HG02610 (cell line): ENCODE measurements around the gene TFEB.

Source experiments
- ATAC-seq: cut with Tn5 transposase; IDR thresholded peaks from one replicate; pipeline ENCODE4 v1.9.1; 2021; ENCODE audit warnings: mild to moderate bottlenecking, moderate library complexity; ENCODE audit not compliant: unreplicated experiment

TFEB gene

DNA sequence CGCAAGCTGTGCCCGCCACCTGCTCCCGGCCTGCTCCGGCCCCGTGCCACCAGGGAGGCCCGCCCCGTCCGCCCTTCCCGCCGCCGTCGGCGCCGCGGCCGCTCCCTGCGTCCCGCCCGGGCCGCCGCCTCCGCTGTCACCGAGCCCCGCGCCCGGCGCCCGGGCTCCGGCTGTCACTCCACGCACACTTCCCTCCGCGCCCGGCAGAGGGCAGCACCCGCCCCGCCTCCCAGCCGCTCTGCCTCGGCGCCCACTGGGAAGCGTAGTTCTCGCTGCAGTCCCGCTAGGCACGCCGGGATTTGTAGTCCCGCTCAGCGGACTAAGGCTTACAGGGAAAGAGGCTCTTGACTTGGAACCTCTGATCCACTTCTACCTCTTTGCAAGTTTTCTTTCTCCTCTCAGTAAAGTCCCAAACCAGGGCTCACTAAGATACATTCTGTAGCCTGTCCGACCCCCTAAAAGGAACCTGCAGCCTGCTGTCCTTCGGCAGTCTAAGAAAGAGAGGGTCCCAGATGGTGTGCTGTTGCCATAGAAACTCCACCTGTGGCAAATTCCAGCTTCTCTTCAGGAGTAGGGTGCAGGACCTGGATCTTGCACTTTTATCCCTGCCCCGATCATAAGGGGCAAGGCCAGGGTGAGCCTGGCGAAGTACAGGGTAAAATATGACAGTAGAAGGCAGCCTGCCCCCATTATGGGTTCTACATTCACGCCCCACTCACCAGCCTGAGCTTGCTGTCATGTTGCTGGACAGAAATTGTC lies at the start of gene TFEB:
Gene TFEB (minus strand): TSS at position 182 of the 759 bp plus-strand sequence. CDS start 44,395 bp downstream, outside the sequence.
- ATAC-seq = peak; percentile 48

DNA sequence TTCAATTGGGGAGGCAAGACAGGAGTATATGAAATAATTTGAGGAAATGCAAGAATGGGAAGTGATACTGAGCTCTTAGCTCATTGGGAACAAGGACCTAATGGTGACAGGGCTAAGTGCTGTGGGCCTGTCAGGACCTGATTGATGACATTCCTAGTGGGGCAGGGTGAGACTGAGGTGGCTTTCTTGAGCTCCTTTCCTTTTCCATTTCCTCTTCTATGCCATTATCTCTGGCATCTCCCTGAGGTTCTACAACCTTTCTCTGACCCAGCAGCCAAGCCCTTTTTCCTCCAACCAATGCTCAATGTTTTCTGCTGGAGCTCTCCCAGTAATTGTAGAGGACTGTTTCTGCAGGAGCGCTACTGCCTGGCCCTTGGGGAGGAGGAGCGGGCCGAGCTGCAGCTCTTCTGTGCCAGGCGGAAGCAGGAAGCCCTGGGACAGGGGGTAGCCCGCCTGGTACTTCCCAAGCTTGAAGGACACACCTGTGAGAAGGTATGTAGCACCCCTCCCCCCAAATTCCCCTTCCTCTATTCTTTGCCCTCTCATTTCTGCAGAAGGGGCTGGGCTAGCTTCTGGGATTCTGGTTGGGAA lies 49.3 kb upstream of the TFEB start:
- ATAC-seq = no peak

DNA sequence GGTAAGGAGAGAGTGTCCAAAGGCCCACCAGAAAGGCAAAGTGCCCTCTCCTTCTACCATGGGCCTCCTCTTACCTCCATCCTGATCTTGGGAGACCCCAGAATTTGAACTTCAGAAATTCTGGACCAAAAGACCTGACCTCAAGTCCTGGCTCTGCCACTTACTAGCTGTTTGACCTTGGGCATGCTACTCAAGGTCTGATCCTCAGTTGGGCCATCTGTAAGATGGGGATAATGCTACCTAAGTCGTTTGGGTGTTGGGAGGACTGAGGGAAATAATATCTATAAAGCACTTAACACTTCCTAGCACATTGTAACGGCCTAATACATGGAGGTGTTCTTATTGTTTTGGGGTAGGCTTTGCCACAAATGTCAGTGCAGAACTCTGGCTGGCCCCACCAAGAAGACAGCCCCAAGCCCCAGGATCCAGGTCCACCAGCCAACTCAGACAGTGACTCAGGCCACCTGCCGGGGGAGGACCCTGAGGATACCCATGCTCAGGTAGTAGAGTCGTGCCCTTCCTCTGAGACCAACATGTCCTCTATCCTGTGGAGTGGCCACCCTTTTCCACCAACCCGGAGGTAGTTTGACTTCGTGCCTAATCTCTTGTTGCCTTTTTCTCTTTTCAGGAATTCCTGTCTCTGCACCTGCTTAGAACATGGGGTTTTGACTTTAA lies 47.8 kb upstream of the TFEB start:
- no peak for ATAC-seq

DNA sequence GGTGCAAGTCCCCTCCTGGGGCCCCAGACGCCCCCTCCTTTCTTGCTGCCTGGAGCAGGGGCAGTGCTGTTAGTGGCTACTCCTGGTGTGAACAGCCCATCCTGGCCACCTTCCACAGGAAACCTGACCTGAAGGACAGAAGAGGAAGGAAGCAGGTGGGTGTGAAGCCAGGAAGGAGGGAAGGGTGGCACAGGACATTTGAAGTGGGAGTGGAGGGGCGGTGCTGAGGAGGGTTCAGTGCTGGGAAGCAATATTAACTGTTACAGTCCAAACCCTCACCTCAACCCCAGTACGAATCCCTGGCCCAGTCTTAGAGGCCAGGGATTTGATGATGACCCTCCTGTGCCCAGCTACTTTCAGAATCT lies 45.9 kb upstream of the TFEB start:
- ATAC-seq = no peak

DNA sequence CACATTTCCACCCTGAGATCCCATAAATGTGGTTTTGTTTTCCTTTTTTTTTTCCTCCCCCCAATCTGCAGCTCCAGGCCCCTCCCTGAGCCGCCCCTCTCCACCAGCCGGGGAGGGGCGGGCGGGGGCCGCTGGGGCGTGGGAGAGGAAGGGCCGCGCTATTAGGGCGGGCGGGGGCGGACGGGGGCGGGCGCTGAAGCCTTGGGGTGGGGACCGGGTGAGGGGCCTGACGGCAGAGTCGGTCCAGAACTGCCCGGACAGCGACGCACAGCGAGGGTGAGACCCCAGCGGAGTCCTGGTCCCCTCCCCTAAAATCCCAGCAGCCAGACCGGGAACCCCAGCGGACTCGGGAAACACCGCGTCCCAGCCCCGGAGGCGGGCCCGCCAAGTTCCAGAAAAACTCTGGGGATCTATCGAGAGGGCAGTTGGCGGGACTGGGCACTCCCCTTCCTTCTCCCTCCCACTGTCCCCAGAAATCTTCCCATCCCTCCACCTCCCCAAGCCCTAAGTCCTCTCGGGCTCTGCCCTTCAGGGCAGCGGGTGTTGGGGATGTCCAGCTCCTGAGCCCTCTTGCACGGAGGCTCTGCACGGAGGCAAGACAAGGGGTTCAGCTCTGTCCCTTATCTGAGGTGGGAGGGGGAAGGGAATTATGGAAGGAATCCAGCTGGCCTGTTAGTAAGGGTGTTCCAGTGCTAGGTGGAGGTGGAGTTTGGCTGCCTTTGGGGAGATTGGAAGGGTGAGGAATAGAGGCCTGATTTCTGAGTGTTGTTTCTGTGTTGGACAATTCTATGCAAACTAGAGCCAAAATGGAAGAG lies 45.4 kb upstream of the TFEB start, which contains the start of gene PRICKLE4:
Gene PRICKLE4 (plus strand): TSS at position 232 of the 815 bp plus-strand sequence. CDS start 2,692 bp downstream, outside the sequence.
- no peak for ATAC-seq

DNA sequence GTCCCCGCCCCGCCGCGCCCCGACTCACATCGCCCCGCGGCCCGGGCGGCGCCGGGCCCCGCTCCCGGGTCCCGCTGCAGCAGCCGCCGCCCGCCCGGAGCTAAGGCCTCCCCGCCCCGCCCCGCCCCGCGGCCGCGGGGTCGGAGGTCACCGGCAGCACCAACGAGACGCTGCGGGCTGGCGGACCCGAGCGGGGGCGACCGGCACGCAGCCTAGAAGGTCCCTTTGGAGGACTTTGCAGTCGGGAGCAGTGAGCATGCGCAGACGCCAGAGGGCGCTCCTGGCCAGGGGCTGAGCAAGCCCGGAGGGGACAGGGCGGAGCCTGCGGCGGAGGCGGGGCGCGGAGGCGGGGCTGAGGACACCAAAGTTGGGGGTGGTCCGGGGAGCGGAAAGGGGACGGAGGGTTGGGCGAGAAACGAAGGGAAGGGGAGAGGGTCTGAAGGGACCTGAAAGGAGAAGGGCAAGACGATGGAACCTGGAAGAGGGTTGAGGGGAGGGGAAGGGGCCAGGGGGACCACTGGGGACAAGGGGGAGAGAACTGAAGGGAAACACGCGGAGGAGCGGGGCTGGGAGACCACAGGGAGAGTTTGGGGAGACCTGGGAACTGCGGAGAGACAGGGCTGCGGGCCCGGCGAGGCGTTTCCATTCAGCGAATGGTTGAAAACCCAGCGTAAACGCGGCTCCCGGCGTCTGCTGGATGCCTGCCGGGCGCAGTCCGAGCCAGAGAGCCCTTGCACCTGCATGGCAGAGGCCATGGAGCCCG lies 44.6 kb upstream of the TFEB start, which contains the start of gene FRS3:
Gene FRS3 (minus strand): TSS at position 113 of the 763 bp plus-strand sequence. CDS start 2,913 bp downstream, outside the sequence.
- ATAC-seq = peak; percentile 93

DNA sequence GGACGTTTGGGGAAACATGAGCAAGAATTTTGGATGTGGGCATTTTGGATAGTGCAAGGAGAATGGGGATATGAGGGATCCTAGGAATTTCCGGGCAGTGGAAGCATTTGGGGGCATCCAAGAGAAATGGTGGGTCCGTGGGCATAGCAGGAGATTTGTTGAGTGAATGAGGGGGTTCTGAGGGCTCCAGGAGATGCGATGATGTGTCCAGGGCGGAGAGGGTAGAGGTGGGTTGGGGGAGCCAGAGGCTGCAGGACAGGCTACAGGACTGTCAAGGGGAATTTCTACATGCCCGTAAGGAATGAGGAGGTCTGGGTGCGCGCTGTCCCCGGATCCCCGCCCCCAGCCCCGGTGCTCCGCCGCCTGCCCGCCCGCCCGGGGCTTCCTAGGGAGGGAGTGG lies 43.9 kb upstream of the TFEB start:
- ATAC-seq = peak; percentile 21

DNA sequence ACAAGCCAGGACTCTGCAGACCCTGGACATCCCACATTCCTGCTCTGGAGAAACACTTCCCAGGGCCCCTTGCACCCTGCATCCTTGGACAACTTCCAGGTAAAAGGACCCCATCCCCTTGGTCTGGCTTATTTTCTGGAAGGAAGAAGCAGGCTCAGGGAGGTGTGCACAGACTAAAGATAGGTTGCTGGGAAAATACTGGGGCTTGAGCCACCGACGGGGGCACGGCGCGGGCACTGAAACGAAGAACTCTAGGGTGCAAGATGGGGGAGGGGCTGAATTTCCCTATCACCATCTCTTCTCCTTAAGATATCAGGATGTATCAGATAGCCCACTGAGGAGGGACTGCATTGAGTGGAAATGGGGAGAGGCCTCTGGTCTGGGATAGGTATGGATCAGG lies 43.5 kb upstream of the TFEB start:
- no peak for ATAC-seq

DNA sequence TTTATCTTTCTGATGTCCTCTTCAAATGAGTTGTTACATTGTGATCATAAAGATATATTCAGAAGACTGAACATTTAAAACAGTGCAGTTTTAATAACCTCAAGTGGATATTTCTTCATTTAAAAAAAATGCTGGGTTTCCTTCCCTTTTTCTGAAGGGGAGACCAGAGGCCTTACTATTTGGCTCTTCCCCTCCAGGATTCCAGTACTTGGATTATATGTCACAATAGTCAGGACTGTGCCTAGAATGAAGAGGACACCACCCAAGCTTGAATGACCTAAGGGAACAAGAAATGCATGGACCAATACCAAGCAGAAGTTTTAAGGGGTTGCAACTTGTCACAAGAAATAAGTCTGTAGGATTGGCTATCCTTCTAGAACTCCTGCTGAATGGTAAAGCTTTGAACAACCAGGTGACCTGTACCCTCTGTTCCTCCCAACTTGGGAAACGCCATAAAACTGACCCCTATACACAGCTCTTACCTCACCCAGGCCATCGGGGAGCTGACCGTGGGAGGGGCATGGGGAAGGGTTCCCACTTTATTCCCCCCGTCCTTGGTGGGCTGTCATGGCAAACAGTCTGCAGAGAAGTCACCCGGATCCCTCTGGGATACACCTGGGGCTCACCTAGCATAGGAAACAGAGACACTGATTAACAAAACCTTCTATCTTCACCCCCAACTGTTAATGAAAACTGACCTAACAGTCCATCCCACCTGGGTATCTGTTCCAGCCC lies 42.3 kb upstream of the TFEB start:
- no peak for ATAC-seq

DNA sequence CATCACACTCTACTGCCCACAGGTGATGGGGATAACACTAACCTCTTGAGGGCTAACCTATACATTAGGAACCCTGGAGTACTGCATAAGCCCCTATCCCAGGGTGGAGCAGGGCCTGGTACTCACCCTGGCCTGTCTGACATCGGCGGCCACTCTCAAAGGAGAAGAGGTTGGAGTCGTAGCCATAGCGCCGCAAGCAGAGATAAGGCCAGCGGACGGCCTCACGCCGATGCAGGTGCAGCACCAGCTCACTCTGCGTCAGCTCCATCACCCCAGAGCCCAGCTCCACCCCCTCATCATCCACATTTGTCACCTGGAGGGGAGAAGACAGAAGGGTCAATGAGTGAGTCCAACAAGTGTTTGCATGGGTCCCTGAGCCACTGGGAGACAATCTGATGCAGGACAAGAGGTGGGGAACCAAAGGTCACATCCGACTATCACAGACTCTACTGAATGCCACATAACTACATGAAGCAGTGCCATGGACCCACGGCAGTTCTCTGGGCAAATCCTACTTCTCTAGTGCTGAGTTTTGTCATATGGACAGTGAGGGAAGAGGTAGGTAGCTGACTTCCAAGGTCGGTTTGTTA lies 40.0 kb upstream of the TFEB start:
- no peak for ATAC-seq

DNA sequence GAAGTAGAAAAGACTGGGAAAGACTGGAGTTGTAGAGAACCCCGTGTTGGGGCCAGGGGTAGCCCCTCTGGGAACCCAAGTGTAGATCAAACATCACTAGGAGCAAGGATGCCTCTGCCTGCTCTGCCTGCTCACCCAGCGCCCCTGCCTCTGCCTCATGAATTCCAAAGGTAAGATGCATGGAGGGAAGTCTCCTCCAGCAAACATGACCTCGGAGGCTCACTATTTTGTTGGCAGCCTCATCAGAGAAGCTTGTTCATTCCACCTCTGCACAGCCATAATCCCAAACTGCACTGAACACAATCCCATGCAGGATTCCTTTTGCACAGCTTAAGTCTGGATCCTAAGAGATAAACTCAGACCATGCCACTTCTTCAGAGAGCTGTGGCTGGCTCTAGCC lies 39.4 kb upstream of the TFEB start:
- ATAC-seq = no peak

DNA sequence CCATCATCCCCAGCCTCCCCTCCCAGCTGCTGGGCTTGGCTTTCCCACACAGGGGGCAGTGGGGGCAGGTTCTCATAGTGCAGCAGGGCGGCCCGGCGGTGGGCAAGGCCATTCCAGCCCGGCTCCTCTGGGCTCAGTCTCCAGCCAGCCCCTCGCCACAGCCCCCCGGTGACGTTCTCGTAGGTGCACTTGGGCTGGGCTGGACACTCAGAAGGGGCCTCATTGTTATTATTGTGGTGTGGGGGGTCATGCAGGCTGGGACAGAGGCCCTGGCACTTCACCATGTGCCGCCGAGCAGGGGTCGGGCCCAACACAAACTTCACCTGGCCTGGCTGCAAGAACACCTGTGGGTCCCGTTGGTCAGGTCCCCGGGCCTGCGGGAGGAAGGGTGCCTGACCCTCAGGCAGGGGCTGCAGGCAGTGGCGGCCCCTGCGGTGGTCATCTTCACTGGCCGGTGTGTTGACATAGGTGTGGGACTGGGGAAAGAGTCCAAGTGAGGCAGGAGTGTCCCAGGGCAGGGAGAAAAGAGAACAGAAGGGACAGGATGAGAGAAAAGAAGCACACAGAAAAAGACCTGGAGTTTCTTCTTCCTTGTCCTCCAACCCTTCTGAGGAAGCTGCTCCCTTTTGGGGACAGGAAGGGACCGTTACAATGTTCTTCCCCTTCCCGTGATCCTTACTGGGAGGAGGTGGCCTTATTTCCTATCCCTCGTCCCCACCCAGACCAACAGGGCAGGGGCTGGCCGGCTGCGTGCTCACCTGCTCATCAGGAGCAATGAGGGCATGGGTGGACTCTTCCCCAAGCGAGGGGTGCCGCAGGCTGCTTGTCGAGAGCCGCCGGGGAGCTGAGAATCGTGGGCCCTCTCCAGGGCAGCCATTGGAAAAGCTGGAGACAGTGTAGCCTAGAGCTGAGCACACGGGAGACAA lies 35.9 kb upstream of the TFEB start:
- no peak for ATAC-seq

DNA sequence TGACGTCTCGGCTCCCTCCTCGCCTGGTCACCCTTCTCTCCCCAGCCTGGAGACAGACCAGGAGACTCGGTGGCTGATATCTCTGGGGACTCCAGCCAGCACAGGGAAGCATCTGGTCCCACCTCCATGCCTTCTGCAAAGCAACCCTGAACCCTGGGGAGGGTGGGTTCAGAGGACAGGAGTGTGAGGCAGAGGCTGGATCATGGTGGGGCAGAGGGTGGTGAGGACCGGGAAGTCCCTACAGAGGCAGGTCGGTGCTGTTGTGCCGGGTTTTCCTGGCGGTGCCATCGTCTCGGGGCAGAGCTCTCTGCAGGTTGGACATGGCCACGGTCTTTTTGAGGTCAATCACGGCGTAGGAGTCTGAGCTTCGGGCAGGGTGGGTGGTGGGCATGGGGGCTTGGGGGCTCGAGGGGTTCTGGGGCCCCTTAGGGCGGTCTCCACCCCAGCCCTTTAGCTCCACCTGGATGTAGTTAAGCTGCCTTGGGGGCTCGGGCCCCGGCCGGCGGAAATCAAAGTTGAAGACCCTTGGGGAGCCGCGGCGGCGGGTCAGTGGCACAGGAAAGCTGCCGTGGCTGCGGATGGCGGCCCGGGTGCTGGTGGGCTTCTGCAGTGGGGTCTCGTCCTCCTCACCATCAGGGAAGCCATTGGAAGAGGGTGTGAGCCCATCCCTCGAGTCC lies 35.1 kb upstream of the TFEB start:
- ATAC-seq = no peak

DNA sequence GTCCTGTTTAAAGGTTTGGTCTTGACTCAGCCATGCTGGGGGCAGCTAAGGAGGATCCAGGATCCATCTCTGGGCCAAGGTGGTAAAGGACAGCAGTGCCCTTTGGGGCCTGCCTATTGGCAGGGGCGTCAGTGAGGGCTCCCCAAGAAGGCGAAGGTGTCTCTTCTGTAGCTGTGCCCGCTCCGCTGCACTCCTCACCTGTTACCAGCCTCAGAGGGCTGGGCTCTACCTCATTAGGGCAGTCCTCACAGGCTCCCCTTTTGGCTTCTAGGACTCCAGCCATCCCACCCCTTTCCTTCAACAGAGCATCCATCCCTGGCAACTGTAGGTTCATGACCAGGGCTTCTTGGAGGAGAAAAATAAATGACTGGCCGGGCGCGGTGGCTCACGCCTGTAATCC lies 34.0 kb upstream of the TFEB start:
- no peak for ATAC-seq

DNA sequence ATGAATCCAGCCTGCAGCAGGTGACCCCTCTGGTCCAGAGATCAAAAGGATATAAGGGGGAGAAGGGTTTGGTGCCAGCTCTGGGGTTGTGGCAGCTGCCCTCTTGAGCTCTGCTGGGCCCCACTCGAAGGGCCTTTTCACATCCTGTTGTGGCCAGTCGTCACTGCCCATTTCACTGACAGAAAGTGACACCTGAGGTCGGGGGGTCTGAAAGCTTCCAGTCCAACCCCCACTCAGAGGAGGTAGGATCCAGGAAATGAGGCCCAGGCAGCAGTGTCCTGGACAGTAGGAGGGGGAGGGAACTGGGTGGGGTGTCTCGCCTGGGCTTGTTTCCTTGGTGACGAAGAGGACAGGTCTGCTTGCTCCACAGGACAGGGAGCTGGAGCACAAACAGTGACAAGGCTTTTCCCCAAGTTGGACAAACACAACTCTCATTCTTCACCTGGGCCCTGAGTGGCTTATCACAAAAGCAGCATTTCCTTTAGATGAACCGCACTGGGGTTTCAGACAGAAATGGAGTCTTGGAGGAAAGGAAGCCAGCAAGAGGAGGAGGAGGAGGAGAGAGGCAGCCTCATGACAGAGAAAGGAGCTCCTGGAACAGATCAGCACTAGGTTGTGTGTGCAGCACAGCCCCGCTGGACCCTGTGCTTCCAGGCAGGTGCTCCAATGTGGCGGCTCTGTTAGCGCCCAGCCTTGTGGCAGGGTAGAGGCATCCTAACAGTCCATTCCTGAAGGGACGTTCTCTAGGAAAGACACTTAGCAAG lies 33.3 kb upstream of the TFEB start:
- no peak for ATAC-seq

DNA sequence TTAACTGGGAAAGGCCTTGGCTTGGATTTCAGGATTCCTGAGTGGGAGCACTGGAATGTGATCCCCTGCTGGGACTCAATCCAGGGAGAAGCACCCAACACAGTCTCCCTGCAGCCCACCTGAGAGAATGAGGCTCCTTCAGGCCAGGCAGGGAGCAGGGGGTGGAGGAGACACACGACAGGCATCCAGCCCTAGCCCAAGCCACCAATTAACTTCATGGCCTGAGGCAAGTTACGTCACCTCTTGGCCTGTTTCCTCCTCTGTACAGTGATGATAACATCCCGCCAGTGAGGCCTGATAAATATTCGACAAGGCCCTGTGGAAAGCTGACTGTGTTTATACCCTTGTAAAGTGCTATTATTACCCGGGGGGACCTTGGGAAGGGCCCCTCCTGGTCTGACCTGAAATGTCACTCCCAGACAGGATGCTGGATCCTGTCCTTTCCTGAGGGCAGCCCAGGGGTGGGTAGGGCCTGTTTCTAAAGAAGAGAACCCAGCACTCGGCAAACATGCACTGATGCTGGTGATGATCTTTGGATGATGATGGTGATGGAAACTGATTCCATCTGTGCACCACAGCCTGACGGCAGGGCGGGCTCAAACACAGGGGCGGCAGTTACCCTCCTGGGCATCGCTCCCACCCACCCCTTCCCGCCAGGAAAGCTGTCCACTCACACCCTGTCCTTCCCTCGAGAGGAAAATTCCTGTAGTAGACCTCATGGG lies 31.9 kb upstream of the TFEB start:
- ATAC-seq = no peak
